GM21381 (cell line): ENCODE measurements around the gene SP2.

Experiments
- ATAC-seq: cut with Tn5 transposase; IDR thresholded peaks from one replicate; pipeline ENCODE4 v1.9.1; 2021; ENCODE audit warnings: mild to moderate bottlenecking, moderate library complexity; ENCODE audit not compliant: unreplicated experiment

Gene SP2

GRCh38 chr17:47888293-47888692 is 7.7 kb upstream of the SP2 start:
- no peak for ATAC-seq

- no peak for ATAC-seq
Measured at GRCh38 chr17:47889734-47890529, 6.1 kb upstream of the SP2 start.

- no peak for ATAC-seq
Measured at GRCh38 chr17:47891545-47892088, 4.4 kb upstream of the SP2 start.

- no peak for ATAC-seq
Measured at GRCh38 chr17:47894498-47895346, 1.3 kb upstream of the SP2 start.

- ATAC-seq = no peak
Measured at GRCh38 chr17:47895347-47895855, 635 bp upstream of the SP2 start.

GRCh38 chr17:47896672-47897490 is 845 bp downstream of the SP2 start:
- ATAC-seq = no peak

- ATAC-seq = no peak
Measured at GRCh38 chr17:47897561-47897960, 1.5 kb downstream of the SP2 start.

- no peak for ATAC-seq
Measured at GRCh38 chr17:47898241-47898640, 2.2 kb downstream of the SP2 start.

GRCh38 chr17:47899643-47900042 is 3.6 kb downstream of the SP2 start:
- no peak for ATAC-seq

GRCh38 chr17:47901423-47901822 is 5.4 kb downstream of the SP2 start:
- ATAC-seq = no peak

- no peak for ATAC-seq
Measured at GRCh38 chr17:47902039-47902744, 6.2 kb downstream of the SP2 start.

- ATAC-seq = no peak
Measured at GRCh38 chr17:47905221-47905733, 9.2 kb downstream of the SP2 start.

GRCh38 chr17:47906443-47906842 is 10.4 kb downstream of the SP2 start:
- no peak for ATAC-seq

GRCh38 chr17:47907932-47908562 is 12.0 kb downstream of the SP2 start:
- ATAC-seq = no peak

GRCh38 chr17:47913050-47913449 is 17.0 kb downstream of the SP2 start:
- no peak for ATAC-seq

GRCh38 chr17:47914306-47914948 is 18.4 kb downstream of the SP2 start:
- ATAC-seq = no peak

- ATAC-seq = no peak
Measured at GRCh38 chr17:47915776-47916398, 19.9 kb downstream of the SP2 start.

- no peak for ATAC-seq
Measured at GRCh38 chr17:47916489-47917208, 20.6 kb downstream of the SP2 start.
